ENCODE results near the gene NKX3-2.

Gene NKX3-2

DNA sequence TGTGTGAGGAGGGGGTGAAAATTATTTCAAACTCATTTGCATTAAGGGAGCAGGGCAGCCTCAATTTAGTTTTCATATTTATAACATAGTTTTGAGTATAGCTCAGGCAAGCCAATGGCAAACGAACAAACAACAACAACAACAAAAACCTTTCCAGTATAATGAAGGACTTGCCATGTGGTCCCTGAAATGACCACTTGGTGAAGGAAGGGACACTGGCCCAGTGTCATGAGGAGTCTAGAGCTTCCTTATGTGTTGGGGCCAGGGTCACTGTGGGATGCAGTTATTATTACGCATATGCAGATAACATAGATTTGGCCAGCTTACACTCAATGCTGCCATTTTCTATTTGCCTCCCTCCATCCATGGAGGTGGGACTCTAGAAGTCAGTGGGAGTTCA is 23.3 kb downstream of the NKX3-2 start:
- ChIA-PET CTCF (no interaction called here), POLR2A (no interaction called here)
- TF ChIP-seq, protein P1, sequence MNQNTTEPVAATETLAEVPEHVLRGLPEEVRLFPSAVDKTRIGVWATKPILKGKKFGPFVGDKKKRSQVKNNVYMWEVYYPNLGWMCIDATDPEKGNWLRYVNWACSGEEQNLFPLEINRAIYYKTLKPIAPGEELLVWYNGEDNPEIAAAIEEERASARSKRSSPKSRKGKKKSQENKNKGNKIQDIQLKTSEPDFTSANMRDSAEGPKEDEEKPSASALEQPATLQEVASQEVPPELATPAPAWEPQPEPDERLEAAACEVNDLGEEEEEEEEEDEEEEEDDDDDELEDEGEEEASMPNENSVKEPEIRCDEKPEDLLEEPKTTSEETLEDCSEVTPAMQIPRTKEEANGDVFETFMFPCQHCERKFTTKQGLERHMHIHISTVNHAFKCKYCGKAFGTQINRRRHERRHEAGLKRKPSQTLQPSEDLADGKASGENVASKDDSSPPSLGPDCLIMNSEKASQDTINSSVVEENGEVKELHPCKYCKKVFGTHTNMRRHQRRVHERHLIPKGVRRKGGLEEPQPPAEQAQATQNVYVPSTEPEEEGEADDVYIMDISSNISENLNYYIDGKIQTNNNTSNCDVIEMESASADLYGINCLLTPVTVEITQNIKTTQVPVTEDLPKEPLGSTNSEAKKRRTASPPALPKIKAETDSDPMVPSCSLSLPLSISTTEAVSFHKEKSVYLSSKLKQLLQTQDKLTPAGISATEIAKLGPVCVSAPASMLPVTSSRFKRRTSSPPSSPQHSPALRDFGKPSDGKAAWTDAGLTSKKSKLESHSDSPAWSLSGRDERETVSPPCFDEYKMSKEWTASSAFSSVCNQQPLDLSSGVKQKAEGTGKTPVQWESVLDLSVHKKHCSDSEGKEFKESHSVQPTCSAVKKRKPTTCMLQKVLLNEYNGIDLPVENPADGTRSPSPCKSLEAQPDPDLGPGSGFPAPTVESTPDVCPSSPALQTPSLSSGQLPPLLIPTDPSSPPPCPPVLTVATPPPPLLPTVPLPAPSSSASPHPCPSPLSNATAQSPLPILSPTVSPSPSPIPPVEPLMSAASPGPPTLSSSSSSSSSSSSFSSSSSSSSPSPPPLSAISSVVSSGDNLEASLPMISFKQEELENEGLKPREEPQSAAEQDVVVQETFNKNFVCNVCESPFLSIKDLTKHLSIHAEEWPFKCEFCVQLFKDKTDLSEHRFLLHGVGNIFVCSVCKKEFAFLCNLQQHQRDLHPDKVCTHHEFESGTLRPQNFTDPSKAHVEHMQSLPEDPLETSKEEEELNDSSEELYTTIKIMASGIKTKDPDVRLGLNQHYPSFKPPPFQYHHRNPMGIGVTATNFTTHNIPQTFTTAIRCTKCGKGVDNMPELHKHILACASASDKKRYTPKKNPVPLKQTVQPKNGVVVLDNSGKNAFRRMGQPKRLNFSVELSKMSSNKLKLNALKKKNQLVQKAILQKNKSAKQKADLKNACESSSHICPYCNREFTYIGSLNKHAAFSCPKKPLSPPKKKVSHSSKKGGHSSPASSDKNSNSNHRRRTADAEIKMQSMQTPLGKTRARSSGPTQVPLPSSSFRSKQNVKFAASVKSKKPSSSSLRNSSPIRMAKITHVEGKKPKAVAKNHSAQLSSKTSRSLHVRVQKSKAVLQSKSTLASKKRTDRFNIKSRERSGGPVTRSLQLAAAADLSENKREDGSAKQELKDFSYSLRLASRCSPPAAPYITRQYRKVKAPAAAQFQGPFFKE (tag by site-specific recombination; IDR thresholded peaks at IDR 0.05; ENCODE audit: borderline replicate concordance): no peak

DNA sequence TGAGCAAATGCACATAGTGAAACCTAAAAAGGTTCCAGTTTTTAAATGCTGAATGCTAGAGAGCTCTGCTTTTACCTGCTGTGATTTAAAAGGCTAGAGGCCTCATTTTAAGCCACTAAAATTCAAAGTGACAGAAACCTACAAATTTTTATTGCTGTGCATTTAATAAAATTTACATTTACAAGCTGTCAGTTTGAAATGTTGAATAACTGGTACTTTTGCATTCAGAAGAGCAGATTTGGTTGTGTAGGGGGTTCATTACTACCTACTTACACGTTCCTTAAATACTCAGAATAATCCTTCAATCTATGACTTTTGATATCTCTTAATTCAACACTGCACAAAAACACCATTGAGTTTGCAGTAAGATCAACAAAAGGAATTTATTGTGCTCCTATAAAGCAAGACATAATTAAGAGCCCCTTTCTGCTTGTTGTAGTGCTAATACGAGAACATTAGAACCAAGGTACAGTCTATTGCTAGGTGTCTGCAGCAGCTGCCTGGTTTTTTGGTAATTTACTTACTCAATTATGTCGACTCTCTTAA is 27.9 kb downstream of the NKX3-2 start:
- POLR2A ChIA-PET: no interaction called here
- Histone ChIP-seq H3K4me3 (ENCODE audit: low read depth, low read length) (no peak overlapping the region), H3K36me3 (ENCODE audit: control insufficient read depth in 2 of 2, insufficient read depth in 1 of 2, low read length in 2 of 2) (no peaks in the 10 kb centered on the region), H3K4me1 (ENCODE audit: control insufficient read depth, insufficient read depth, low read length) (peaks cover 8% of the 10 kb centered on the region; the same call in 1 of the 2 replicates), H3K9me3 (ENCODE audit: control insufficient read depth, insufficient read depth, low read depth, low read length) (no peaks in the 10 kb centered on the region), H3K27ac (ENCODE audit: extremely low read depth, low read depth, low read length) (no peak overlapping the region)
- TF ChIP-seq ZNF777 (tag by site-specific recombination; IDR thresholded peaks at IDR 0.05; ENCODE audit: borderline replicate concordance) (no peak), FEZF1 (tag by site-specific recombination; IDR thresholded peaks at IDR 0.05) (peak; percentile 58)
- TF ChIP-seq, protein P2, sequence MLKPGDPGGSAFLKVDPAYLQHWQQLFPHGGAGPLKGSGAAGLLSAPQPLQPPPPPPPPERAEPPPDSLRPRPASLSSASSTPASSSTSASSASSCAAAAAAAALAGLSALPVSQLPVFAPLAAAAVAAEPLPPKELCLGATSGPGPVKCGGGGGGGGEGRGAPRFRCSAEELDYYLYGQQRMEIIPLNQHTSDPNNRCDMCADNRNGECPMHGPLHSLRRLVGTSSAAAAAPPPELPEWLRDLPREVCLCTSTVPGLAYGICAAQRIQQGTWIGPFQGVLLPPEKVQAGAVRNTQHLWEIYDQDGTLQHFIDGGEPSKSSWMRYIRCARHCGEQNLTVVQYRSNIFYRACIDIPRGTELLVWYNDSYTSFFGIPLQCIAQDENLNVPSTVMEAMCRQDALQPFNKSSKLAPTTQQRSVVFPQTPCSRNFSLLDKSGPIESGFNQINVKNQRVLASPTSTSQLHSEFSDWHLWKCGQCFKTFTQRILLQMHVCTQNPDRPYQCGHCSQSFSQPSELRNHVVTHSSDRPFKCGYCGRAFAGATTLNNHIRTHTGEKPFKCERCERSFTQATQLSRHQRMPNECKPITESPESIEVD (tag by site-specific recombination; IDR thresholded peaks at IDR 0.05): peak; percentile 62
- CTCF ChIA-PET: interaction anchor here (0.6 kb wide), 1 partner anchor 370 kb away, joined by 3 read pairs; no protein-coding TSS in a partner anchor

More for the DNA sequence above, 23.3 kb downstream of the NKX3-2 start:
- Histone ChIP-seq H3K4me3 (ENCODE audit: low read depth, low read length) (no peak overlapping the region), H3K9me3 (ENCODE audit: control insufficient read depth, insufficient read depth, low read depth, low read length) (no peaks in the 10 kb centered on the region; the same call in 1 of the 2 replicates), H3K36me3 (ENCODE audit: control insufficient read depth in 2 of 2, insufficient read depth in 1 of 2, low read length in 2 of 2) (no peaks in the 10 kb centered on the region), H3K27ac (ENCODE audit: extremely low read depth, low read depth, low read length) (no peak overlapping the region), H3K4me1 (ENCODE audit: control insufficient read depth, insufficient read depth, low read length) (peaks cover 8% of the 10 kb centered on the region; the same call in 1 of the 2 replicates)

DNA sequence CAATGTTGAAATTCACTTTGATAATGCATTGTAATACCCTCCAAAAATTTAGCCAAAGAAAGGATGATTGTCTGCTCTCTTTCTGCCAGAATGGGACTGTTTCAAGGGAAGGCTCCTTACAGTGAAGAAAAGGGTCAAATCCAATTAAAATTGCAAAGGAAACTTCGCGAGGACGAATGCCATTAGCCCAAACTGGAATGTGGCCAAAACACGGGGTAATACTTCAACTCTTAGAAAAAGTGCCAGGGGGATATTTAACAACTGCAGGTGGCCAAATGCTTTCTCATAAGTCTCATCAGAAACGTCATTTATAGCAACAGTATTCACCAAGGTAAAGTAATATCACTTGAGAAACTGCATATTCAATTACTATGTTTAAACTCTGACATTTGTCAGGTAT is 29.0 kb downstream of the NKX3-2 start:
- peaks cover 8% of the 10 kb centered on the region; the same call in 1 of the 2 replicates for H3K4me1 ChIP-seq (ENCODE audit: control insufficient read depth, insufficient read depth, low read length)
- CTCF ChIA-PET: no interaction called here
- no peak overlapping the region for H3K27ac ChIP-seq (ENCODE audit: extremely low read depth, low read depth, low read length)
- H3K4me3 ChIP-seq (ENCODE audit: low read depth, low read length): no peak overlapping the region
- no peaks in the 10 kb centered on the region for H3K36me3 ChIP-seq (ENCODE audit: control insufficient read depth in 2 of 2, insufficient read depth in 1 of 2, low read length in 2 of 2)
- no peaks in the 10 kb centered on the region for H3K9me3 ChIP-seq (ENCODE audit: control insufficient read depth, insufficient read depth, low read depth, low read length)
- POLR2A ChIA-PET: no interaction called here
- TF ChIP-seq SALL2 (tag by site-specific recombination; IDR thresholded peaks at IDR 0.05; ENCODE audit: borderline replicate concordance) (no peak), ZNF133 (tag by site-specific recombination; IDR thresholded peaks at IDR 0.05) (no peak), ZNF169 (tag by site-specific recombination; IDR thresholded peaks at IDR 0.05) (no peak), FEZF1 (tag by site-specific recombination; IDR thresholded peaks at IDR 0.05) (0 out of 2 replicates have a peak, but pooled peaks have one; percentile 40), SETDB1 (IDR thresholded peaks at IDR 0.05; ENCODE audit: insufficient read length, low read length) (no peak), ZNF311 (tag by site-specific recombination; IDR thresholded peaks at IDR 0.05; ENCODE audit: borderline replicate concordance) (no peak), ZNF660 (tag by site-specific recombination; IDR thresholded peaks at IDR 0.05) (no peak), ZNF175 (tag by site-specific recombination; IDR thresholded peaks at IDR 0.05) (no peak), GLIS1 (tag by site-specific recombination; IDR thresholded peaks at IDR 0.05) (peak; percentile 28; the same call in 1 of the 2 replicates), ZNF555 (tag by site-specific recombination; conservative IDR thresholded peaks at IDR 0.05) (no peak), ZNF274 (IDR thresholded peaks at IDR 0.05; ENCODE audit: low read length) (no peak), ZNF274 (tag by site-specific recombination; IDR thresholded peaks at IDR 0.05; ENCODE audit: borderline replicate concordance) (no peak), ZNF23 (tag by site-specific recombination; IDR thresholded peaks at IDR 0.05; ENCODE audit: borderline replicate concordance) (no peak), ZNF335 (tag by site-specific recombination; conservative IDR thresholded peaks at IDR 0.05) (0 out of 2 replicates have a peak, but pooled peaks have one; percentile 15), ZNF140 (tag by site-specific recombination; IDR thresholded peaks at IDR 0.05) (no peak)
- TF ChIP-seq, protein P2 (tag by site-specific recombination; IDR thresholded peaks at IDR 0.05): peak; percentile 84
- TF ChIP-seq, protein P3, sequence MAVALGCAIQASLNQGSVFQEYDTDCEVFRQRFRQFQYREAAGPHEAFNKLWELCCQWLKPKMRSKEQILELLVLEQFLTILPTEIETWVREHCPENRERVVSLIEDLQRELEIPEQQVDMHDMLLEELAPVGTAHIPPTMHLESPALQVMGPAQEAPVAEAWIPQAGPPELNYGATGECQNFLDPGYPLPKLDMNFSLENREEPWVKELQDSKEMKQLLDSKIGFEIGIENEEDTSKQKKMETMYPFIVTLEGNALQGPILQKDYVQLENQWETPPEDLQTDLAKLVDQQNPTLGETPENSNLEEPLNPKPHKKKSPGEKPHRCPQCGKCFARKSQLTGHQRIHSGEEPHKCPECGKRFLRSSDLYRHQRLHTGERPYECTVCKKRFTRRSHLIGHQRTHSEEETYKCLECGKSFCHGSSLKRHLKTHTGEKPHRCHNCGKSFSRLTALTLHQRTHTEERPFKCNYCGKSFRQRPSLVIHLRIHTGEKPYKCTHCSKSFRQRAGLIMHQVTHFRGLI (tag by site-specific recombination; IDR thresholded peaks at IDR 0.05): no peak
